Hematopoietic multipotent progenitor cell treated with erythropoietin and hydrocortisone succinate and interleukin-3 and kit ligand, for 8 days (in vitro differentiated cells): Measurements from ENCODE around the gene P2RY6.
"Not testable (repeated sequence)": the region's sequence is repeated elsewhere in the genome, so short reads cannot be mapped to it uniquely, and the experiment has no call there.

Source experiments
- DNase-seq: peaks from one replicate; pipeline ENCODE4 v3.0.0-alpha.2; 2015

P2RY6 gene

GRCh38 chr11:73271936-73272679 is at the start of gene P2RY6:
P2RY6 (plus strand) TSS chr11:73272338; CDS start chr11:73296519, 24,181 bp downstream.
- DNase-seq = no peak

- no peak for DNase-seq
Observed at GRCh38 chr11:73223998-73224730, 48.0 kb upstream of the P2RY6 start.

- DNase-seq = no peak
Observed at GRCh38 chr11:73225001-73225686, 47.0 kb upstream of the P2RY6 start.

- no peak for DNase-seq
Observed at GRCh38 chr11:73225851-73226250, 46.3 kb upstream of the P2RY6 start.

- DNase-seq = no peak
Observed at GRCh38 chr11:73226297-73227006, 45.7 kb upstream of the P2RY6 start.

GRCh38 chr11:73227571-73228211 is 44.4 kb upstream of the P2RY6 start:
- no peak for DNase-seq

- no peak for DNase-seq
Observed at GRCh38 chr11:73228268-73229134, 43.6 kb upstream of the P2RY6 start.

- DNase-seq = no peak
Observed at GRCh38 chr11:73229321-73229895, 42.7 kb upstream of the P2RY6 start.

GRCh38 chr11:73229896-73230875 is 42.0 kb upstream of the P2RY6 start:
- DNase-seq = no peak

- no peak for DNase-seq
Observed at GRCh38 chr11:73230931-73231330, 41.2 kb upstream of the P2RY6 start.

- DNase-seq = not testable (repeated sequence)
Observed at GRCh38 chr11:73232487-73232886, 39.7 kb upstream of the P2RY6 start.

- no peak for DNase-seq
Observed at GRCh38 chr11:73233211-73233610, 38.9 kb upstream of the P2RY6 start.

- DNase-seq = no peak
Observed at GRCh38 chr11:73233692-73234470, 38.3 kb upstream of the P2RY6 start.

GRCh38 chr11:73234471-73235181 is 37.5 kb upstream of the P2RY6 start:
- no peak for DNase-seq

GRCh38 chr11:73235236-73235786 is 36.8 kb upstream of the P2RY6 start:
- no peak for DNase-seq

- DNase-seq = no peak
Observed at GRCh38 chr11:73236205-73236765, 35.9 kb upstream of the P2RY6 start.

- DNase-seq = peak; percentile 61
Observed at GRCh38 chr11:73236854-73237253, 35.3 kb upstream of the P2RY6 start.
